Neutrophil (primary cell): ENCODE results near the gene MISP.

Experiments used
- H3K27ac ChIP-seq: fragments of 200-600 bp; sonication (generic); 2 replicates; pipeline ENCODE4 v1.5.1; 2016; ENCODE audit warnings: mild to moderate bottlenecking, moderate library complexity
- H3K27me3 ChIP-seq: fragments of 200-600 bp; sonication (generic); 2 replicates; pipeline ENCODE4 v1.6.0; 2016; ENCODE audit warnings: mild to moderate bottlenecking
- H3K36me3 ChIP-seq: fragments of 200-600 bp; sonication (generic); 2 replicates; pipeline ENCODE4 v1.5.1; 2017
- H3K4me1 ChIP-seq, 2 experiments: fragments of 200-600 bp in 1 of 2; sonication (generic) in 1 of 2; 1 replicate in 1 of 2; 2 replicates in 1 of 2; pipeline versions ENCODE4 v1.5.1 to v1.6.1; 2013 to 2016; ENCODE audit warnings: low read depth in 1 of 2, low read length in 1 of 2, mild to moderate bottlenecking in 1 of 2, moderate library complexity in 1 of 2; ENCODE audit not compliant: control insufficient read depth in 1 of 2, insufficient read depth in 1 of 2
- H3K4me3 ChIP-seq, 2 experiments: fragments of 200-600 bp in 1 of 2; sonication (generic) in 1 of 2; 1 replicate in 1 of 2; 2 replicates in 1 of 2; pipeline ENCODE4 v1.5.1; 2013 to 2016; ENCODE audit warnings: low read depth in 1 of 2, low read length in 1 of 2, mild to moderate bottlenecking in 1 of 2, moderate library complexity in 1 of 2
- H3K9me3 ChIP-seq: fragments of 200-600 bp; sonication (generic); 2 replicates; pipeline ENCODE4 v1.5.1; 2016
- TF ChIP-seq, protein P1 (sequence below): fragments of 200-600 bp; sonication (generic); IDR thresholded peaks from 2 replicates; pipeline ENCODE4 v1.5.1; 2016; ENCODE audit warnings: antibody characterized with exemption

MISP gene

DNA sequence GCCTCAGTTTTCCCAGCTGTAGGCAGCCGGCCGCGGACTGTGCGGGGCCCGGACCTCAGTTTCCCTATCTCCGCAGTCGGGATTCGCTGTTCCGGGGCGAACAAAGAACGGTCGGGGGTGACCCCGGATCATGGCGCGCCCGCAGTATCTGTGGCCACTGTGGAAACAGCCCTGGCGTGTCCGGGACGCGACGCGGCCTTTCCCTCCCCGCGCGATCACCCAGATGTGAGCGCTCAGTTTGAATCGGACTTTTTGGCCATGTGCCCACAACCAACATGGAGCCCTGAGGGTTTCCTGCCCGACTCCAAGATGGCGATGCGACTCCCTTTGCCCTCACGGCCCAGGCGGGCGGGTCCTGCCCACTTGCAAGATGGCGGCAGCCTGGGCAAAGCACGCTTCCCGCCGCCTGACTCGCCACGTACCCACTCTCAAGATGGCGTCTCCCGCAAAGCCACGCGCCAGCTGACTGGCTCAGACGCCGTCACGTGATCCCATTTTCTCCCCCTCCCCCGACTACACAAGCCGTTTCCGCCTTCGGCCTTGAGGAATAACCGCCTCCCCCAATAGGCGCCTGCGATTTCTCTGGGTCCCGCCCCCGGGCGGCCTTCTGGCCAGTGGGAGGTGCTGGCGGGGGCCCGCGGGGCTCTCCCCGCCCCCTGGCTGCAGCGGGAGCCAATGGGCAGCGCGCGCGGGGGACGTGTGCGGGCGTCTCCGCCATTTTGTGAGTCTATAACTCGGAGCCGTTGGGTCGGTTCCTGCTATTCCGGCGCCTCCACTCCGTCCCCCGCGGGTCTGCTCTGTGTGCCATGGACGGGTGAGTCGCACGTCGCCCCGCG, 46.0 kb downstream of the MISP start, which contains the start of gene PTBP1:
TSS of gene PTBP1 (plus strand) at position 761 of the 836 bp plus-strand sequence. CDS start at position 807, 46 bp downstream.
- Histone ChIP-seq H3K9me3 (no peaks in the 10 kb centered on the region), H3K27me3 (no peaks in the 10 kb centered on the region), H3K36me3 (peaks cover 8% of the 10 kb centered on the region), H3K4me1 (peaks cover 41% of the 10 kb centered on the region in 2 experiments), H3K4me3 (peak within 1 kb of the TSS; percentile 80 to 85), H3K27ac (peak within 1 kb of the TSS; percentile 95)
- TF ChIP-seq, protein P1, sequence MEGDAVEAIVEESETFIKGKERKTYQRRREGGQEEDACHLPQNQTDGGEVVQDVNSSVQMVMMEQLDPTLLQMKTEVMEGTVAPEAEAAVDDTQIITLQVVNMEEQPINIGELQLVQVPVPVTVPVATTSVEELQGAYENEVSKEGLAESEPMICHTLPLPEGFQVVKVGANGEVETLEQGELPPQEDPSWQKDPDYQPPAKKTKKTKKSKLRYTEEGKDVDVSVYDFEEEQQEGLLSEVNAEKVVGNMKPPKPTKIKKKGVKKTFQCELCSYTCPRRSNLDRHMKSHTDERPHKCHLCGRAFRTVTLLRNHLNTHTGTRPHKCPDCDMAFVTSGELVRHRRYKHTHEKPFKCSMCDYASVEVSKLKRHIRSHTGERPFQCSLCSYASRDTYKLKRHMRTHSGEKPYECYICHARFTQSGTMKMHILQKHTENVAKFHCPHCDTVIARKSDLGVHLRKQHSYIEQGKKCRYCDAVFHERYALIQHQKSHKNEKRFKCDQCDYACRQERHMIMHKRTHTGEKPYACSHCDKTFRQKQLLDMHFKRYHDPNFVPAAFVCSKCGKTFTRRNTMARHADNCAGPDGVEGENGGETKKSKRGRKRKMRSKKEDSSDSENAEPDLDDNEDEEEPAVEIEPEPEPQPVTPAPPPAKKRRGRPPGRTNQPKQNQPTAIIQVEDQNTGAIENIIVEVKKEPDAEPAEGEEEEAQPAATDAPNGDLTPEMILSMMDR: peak; percentile 54

DNA sequence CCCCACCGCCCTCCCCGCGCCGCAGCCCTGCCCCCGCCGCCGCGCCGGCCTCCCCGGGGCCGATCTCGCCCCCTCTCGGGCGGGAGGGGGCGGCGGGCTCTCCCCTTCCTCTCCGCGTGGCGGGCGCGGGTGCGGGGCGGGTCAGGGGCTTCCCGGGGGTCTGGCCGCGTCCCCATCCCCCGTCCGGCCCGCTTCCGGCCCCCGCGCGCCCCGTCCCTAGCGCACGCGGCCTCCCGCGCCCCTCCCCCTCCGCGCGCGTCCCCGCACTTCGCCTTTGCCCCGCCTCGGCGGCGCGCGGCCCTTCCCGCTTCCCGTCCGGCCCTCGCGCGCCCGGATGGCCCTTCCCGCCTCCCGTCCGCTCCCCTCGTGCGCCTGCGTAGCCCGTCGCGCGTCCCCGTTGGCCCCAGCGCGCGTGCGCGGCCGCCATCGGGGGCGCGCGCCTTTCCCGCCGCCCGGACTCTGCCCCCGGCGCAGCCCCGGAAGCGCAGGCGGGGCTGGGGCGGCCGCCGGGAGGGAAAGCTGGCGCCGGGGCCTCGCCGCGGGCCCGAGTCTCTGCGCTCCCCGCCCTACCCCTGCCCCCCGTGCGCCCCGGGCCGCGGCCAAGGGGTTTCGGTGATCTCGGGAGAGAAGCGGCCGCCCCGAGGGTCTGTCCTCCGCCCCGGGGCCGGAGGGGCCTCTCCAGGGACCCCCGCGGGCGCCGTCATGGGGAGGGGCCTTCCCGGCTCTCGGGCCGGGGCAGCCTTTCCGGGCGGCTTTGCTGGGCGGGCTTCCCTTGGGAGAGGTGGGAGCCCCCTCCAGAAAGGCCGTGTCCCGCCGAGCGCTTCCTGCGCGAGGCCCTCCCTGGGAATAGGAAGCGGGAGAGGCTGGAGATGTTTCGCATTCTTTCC, 46.9 kb downstream of the MISP start:
- TF ChIP-seq, protein P1: no peak
- Histone ChIP-seq H3K27me3 (no peaks in the 10 kb centered on the region), H3K9me3 (no peaks in the 10 kb centered on the region), H3K4me1 (peaks cover 41% of the 10 kb centered on the region in 2 experiments), H3K4me3 (peak overlapping the region; percentile 80 to 85), H3K36me3 (peaks cover 10% of the 10 kb centered on the region), H3K27ac (peak overlapping the region; percentile 95)

DNA sequence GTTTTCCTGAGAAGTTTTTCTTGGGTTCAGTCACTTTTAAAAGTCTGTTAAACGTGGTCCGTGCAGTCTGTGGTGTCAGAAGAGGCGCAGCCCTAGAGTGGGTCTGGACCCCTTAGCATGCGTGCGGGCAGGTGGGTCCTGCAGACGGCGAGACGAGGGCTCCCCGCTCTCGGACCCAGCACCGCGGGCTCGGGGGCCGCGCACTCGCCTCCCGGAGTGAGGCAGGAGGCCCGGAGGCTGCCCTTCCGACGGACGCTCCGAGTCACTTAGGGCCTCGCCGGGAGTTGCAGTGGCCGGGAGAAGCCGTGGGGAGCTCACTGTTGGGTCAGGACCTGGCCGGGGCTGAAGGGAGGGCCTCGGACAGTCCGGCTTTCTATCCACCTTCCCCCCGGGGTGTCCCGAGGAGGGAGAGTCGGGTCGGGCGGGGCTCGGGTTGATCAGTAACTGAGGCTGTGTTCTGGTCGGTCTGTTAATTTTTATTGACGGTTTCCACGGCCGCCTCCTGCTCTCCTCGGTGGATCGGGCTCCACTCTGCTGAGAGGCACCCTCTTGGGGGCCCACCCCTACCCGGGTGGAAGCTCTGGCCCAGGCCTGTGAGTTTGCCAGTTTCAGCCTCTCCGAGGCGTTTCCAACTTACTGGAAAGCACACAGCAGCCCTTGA, 47.6 kb downstream of the MISP start:
- TF ChIP-seq, protein P1: no peak
- Histone ChIP-seq H3K4me3 (peak overlapping the region; percentile 80 to 85), H3K9me3 (no peaks in the 10 kb centered on the region), H3K4me1 (peaks cover 41% of the 10 kb centered on the region in 2 experiments), H3K36me3 (peaks cover 13% of the 10 kb centered on the region), H3K27me3 (no peaks in the 10 kb centered on the region), H3K27ac (peak overlapping the region; percentile 95)

DNA sequence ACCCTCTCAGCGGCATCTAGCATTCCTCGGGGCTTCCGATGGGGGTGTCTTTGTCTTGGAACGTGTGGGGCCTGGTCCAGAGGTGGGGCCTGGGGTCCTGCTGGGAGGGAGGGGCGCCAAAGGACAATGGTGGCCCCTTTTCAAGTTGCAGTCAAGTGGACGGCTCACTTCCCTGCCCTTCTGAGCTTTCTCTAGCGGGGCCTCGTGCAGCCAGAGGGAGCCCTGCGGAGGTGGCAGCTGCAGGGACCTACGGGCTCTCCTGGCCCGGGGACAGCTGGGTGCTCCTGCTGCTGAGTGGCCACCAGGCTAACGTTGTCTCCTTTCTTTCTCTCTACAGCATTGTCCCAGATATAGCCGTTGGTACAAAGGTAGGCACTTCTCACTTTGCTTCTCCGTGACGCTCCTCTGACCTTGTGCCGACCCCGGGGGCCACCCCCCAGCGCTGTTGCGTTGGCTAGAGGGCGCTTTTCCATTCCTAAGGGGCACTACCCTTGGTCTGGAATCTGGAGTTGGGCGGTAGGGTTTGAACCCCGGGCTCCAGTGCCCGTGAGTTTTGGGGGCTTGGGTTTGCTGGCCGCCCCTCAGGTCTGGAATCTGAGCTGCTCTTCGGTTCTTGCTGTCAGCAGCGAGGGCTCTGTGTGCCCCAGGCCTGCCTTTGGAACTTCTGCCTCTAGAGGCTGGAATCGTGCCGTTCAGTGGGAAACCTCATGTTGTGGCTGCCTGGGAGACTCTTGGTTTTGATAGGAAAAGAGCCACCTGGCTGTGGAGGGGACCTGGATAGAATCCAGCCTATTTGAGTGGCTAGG, 48.4 kb downstream of the MISP start:
- H3K9me3 ChIP-seq: no peaks in the 10 kb centered on the region
- H3K27ac ChIP-seq: peak overlapping the region; percentile 95
- H3K4me1 ChIP-seq: peaks cover 41% of the 10 kb centered on the region in 2 experiments
- no peaks in the 10 kb centered on the region for H3K27me3 ChIP-seq
- TF ChIP-seq, protein P1: no peak
- peak overlapping the region; percentile 80 to 85 for H3K4me3 ChIP-seq
- peaks cover 20% of the 10 kb centered on the region for H3K36me3 ChIP-seq
